HEK293 (cell line): ENCODE data around the gene TTC32.

Experiments
- CTCF ChIA-PET: fragments of 350-600 bp; formaldehyde crosslinking; extraction: SDS; loops from one replicate; lab custom pipeline; 2021; ENCODE audit warnings: antibody characterized with exemption; lab: Yijun Ruan, JAX
- POLR2A ChIA-PET: fragments of 300-600 bp; formaldehyde crosslinking; extraction: SDS; loops from one replicate; lab custom pipeline; 2020; ENCODE audit warnings: antibody characterized with exemption, inconsistent platforms; lab: Yijun Ruan, JAX
- H3K27ac ChIP-seq: fragments of 200-500 bp; sonication (Bioruptor generic); 2 replicates; pipeline ENCODE4 v1.5.1; 2014; ENCODE audit warnings: low read depth, low read length, control low read depth, inconsistent platforms; ENCODE audit errors: extremely low read depth
- H3K36me3 ChIP-seq, 2 experiments: fragments of 200-500 bp in 1 of 2; sonication (Bioruptor generic) in 1 of 2; 1 replicate in 1 of 2; 2 replicates in 1 of 2; pipeline ENCODE4 v1.5.1; 2014 to 2017; ENCODE audit warnings: inconsistent platforms in 2 of 2, low read length in 2 of 2; ENCODE audit not compliant: control insufficient read depth in 2 of 2, insufficient read depth in 1 of 2
- H3K4me1 ChIP-seq: fragments of 200-500 bp; sonication (Bioruptor generic); 2 replicates; pipeline ENCODE4 v1.5.1; 2014; ENCODE audit warnings: mild to moderate bottlenecking, low read length, inconsistent platforms; ENCODE audit not compliant: control insufficient read depth, insufficient read depth
- H3K4me3 ChIP-seq: 2 replicates; pipeline ENCODE4 v1.5.1; 2011; ENCODE audit warnings: low read depth, mild to moderate bottlenecking, control low read depth, low read length, moderate library complexity
- H3K9me3 ChIP-seq: fragments of 200-500 bp; sonication (Bioruptor generic); 2 replicates; pipeline ENCODE4 v1.5.1; 2014; ENCODE audit warnings: low read depth, low read length, inconsistent platforms; ENCODE audit not compliant: control insufficient read depth, insufficient read depth
- SP2 ChIP-seq: fragments of 450-650 bp; formaldehyde crosslinking; IDR thresholded peaks from 2 replicates; pipeline ENCODE4 v1.5.1; 2016; ENCODE audit warnings: missing biosample characterization, missing genetic modification characterization
- ZBTB7A ChIP-seq: fragments of 450-650 bp; formaldehyde crosslinking; IDR thresholded peaks from 2 replicates; pipeline ENCODE4 v1.5.1; 2016; ENCODE audit warnings: low read depth, missing biosample characterization, missing genetic modification characterization
- ZBTB8A ChIP-seq: fragments of 450-650 bp; formaldehyde crosslinking; IDR thresholded peaks from 2 replicates; pipeline ENCODE4 v1.5.1; 2016; ENCODE audit warnings: missing biosample characterization, missing genetic modification characterization
- ZFP41 ChIP-seq: fragments of 450-650 bp; formaldehyde crosslinking; IDR thresholded peaks from 2 replicates; pipeline ENCODE4 v1.5.1; 2016; ENCODE audit warnings: missing biosample characterization, missing genetic modification characterization, borderline replicate concordance
- ZNF138 ChIP-seq: fragments of 450-650 bp; formaldehyde crosslinking; IDR thresholded peaks from 2 replicates; pipeline ENCODE4 v1.5.1; 2016; ENCODE audit warnings: missing biosample characterization, missing genetic modification characterization, borderline replicate concordance
- ZNF146 ChIP-seq: fragments of 450-650 bp; formaldehyde crosslinking; IDR thresholded peaks from 2 replicates; pipeline ENCODE4 v1.5.1; 2016; ENCODE audit warnings: missing biosample characterization, missing genetic modification characterization
- ZNF174 ChIP-seq: fragments of 450-650 bp; formaldehyde crosslinking; IDR thresholded peaks from 2 replicates; pipeline ENCODE4 v1.5.0; 2017; ENCODE audit warnings: missing biosample characterization, mild to moderate bottlenecking, missing genetic modification characterization
- ZNF202 ChIP-seq: fragments of 450-650 bp; formaldehyde crosslinking; IDR thresholded peaks from 2 replicates; pipeline ENCODE4 v1.5.1; 2016; ENCODE audit warnings: missing biosample characterization, missing genetic modification characterization, borderline replicate concordance
- ZNF23 ChIP-seq: fragments of 450-650 bp; formaldehyde crosslinking; IDR thresholded peaks from 2 replicates; pipeline ENCODE4 v1.5.1; 2016; ENCODE audit warnings: missing biosample characterization, missing genetic modification characterization, borderline replicate concordance
- ZNF24 ChIP-seq: fragments of 450-650 bp; formaldehyde crosslinking; IDR thresholded peaks from 2 replicates; pipeline ENCODE4 v1.5.1; 2016; ENCODE audit warnings: missing biosample characterization, missing genetic modification characterization
- ZNF350 ChIP-seq: fragments of 450-650 bp; formaldehyde crosslinking; IDR thresholded peaks from 2 replicates; pipeline ENCODE4 v1.5.0; 2017; ENCODE audit warnings: missing biosample characterization, mild to moderate bottlenecking, missing genetic modification characterization
- ZNF37A ChIP-seq: fragments of 450-650 bp; IDR thresholded peaks from 2 replicates; pipeline ENCODE4 v1.5.1; 2018; ENCODE audit warnings: missing biosample characterization, missing genetic modification characterization
- ZNF571 ChIP-seq: fragments of 450-650 bp; formaldehyde crosslinking; IDR thresholded peaks from 2 replicates; pipeline ENCODE4 v1.5.0; 2017; ENCODE audit warnings: missing biosample characterization, missing genetic modification characterization
- ZNF623 ChIP-seq: fragments of 450-650 bp; formaldehyde crosslinking; IDR thresholded peaks from 2 replicates; pipeline ENCODE4 v1.5.1; 2016; ENCODE audit warnings: missing biosample characterization, missing genetic modification characterization
- ZNF629 ChIP-seq: fragments of 450-650 bp; formaldehyde crosslinking; IDR thresholded peaks from 2 replicates; pipeline ENCODE4 v1.5.1; 2017; ENCODE audit warnings: missing biosample characterization, missing genetic modification characterization
- ZNF747 ChIP-seq: fragments of 450-650 bp; formaldehyde crosslinking; IDR thresholded peaks from 2 replicates; pipeline ENCODE4 v1.5.1; 2016; ENCODE audit warnings: missing biosample characterization, missing genetic modification characterization
- ZNF76 ChIP-seq: fragments of 450-650 bp; formaldehyde crosslinking; IDR thresholded peaks from 2 replicates; pipeline ENCODE4; 2016; ENCODE audit warnings: low read depth, missing biosample characterization, missing genetic modification characterization, borderline replicate concordance
- ZNF837 ChIP-seq: fragments of 450-650 bp; formaldehyde crosslinking; IDR thresholded peaks from 2 replicates; pipeline ENCODE4 v1.5.1; 2016; ENCODE audit warnings: missing biosample characterization, missing genetic modification characterization
- TF ChIP-seq, protein P1 (sequence below): fragments of 450-650 bp; formaldehyde crosslinking; IDR thresholded peaks from 2 replicates; pipeline ENCODE4 v1.5.1; 2016; ENCODE audit warnings: missing biosample characterization, missing genetic modification characterization, borderline replicate concordance
- TF ChIP-seq, protein P2 (sequence below): fragments of 450-650 bp; formaldehyde crosslinking; IDR thresholded peaks from 2 replicates; pipeline ENCODE4 v1.5.1; 2017; ENCODE audit warnings: missing biosample characterization, missing genetic modification characterization
- TF ChIP-seq, protein P3 (sequence below): fragments of 450-650 bp; formaldehyde crosslinking; IDR thresholded peaks from 2 replicates; pipeline ENCODE4 v1.5.1; 2017; ENCODE audit warnings: missing biosample characterization, missing genetic modification characterization
- TF ChIP-seq, protein P4 (sequence below): fragments of 450-650 bp; formaldehyde crosslinking; IDR thresholded peaks from 2 replicates; pipeline ENCODE4 v1.5.1; 2016; ENCODE audit warnings: missing biosample characterization, missing genetic modification characterization

The TTC32 gene

DNA sequence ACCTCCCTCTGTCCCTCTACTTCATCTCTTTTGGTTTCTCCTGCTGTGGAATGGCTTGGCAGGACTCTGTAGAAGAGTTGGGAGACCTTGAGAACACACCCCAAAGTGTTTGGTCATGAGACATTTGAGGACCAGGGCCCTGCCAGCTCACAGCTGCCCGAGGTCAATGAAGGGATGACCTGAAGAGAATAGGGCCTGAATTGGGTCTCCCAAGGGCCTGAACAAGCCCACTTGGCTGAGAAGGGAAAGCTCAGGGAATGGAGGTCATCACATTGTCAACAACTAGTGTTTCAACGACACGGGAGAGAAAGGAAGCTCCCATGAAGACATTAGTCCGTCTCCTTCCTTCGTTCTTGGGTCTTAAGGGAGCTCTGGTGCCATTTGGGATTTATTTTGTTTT, 52.8 kb downstream of the TTC32 start (continued):
- TF ChIP-seq ZNF747 = no peak
- TF ChIP-seq SP2 (tag by site-specific recombination) = no peak
- TF ChIP-seq ZNF138 (tag by site-specific recombination) = no peak
- TF ChIP-seq ZBTB7A (tag by site-specific recombination) = no peak
- TF ChIP-seq, protein P1, sequence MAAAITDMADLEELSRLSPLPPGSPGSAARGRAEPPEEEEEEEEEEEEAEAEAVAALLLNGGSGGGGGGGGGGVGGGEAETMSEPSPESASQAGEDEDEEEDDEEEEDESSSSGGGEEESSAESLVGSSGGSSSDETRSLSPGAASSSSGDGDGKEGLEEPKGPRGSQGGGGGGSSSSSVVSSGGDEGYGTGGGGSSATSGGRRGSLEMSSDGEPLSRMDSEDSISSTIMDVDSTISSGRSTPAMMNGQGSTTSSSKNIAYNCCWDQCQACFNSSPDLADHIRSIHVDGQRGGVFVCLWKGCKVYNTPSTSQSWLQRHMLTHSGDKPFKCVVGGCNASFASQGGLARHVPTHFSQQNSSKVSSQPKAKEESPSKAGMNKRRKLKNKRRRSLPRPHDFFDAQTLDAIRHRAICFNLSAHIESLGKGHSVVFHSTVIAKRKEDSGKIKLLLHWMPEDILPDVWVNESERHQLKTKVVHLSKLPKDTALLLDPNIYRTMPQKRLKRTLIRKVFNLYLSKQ (tag by site-specific recombination) = no peak
- TF ChIP-seq ZNF623 (tag by site-specific recombination) = no peak
- TF ChIP-seq ZNF571 (tag by site-specific recombination) = no peak
- TF ChIP-seq, protein P2, sequence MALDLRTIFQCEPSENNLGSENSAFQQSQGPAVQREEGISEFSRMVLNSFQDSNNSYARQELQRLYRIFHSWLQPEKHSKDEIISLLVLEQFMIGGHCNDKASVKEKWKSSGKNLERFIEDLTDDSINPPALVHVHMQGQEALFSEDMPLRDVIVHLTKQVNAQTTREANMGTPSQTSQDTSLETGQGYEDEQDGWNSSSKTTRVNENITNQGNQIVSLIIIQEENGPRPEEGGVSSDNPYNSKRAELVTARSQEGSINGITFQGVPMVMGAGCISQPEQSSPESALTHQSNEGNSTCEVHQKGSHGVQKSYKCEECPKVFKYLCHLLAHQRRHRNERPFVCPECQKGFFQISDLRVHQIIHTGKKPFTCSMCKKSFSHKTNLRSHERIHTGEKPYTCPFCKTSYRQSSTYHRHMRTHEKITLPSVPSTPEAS = no peak

DNA sequence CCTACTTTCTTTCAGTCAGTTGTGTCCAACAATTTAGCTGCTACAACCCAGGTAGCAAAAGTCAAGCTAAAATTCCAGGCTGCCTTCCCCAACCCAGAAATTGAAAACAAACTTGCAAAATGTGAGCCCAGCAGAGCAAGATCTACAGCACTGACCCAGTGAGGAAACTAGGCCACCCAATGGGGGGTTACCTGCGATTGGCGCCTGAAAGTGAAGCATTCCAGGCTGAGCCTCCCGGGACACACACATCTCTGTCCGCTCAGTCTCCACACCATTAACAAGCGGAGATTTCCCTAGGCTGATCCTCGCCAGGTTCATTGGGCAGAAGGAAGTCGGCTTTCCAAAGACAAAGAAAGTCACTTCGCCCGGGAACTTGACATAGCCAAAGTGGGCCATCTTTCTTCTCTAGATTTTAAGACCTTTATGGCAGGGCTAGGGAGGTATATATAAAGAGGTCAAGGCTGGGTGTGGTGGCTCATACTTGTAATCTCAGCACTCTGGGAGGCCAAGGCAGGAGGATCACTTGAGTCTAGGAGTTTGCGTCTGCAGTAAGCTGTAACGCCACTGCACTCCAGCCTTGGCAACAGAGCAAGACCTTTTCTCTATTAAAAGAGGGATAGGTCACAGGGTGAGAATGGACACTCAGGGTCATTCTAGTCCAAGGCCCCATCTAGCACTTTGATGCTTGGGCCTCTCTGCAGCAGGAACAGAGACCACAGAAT, 53.6 kb downstream of the TTC32 start:
- POLR2A ChIA-PET = no interaction called here

DNA sequence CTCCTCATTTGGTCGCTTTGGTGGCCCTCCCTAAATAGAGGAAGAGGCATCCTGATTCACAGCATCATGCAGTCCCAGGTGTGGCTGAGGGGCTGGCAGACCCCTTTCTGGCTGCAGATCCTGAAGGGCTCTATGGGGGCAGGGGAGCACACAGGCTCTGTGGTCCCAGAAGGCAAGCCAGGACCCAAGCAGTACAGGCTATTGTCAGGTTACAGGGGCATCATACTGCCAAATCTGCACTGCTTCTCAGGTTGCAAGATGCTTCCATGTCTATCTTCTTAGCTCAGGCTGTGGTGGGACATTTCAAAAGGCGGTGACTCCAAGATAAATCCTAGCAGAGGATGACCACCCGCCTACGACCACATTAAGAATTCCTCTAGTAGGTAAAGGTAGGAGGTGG, 54.3 kb downstream of the TTC32 start:
- Histone ChIP-seq H3K4me3 (no peak overlapping the region), H3K4me1 (no peaks in the 10 kb centered on the region), H3K36me3 (no peaks in the 10 kb centered on the region), H3K9me3 (no peaks in the 10 kb centered on the region), H3K27ac (no peak overlapping the region)
- TF ChIP-seq, protein P3, sequence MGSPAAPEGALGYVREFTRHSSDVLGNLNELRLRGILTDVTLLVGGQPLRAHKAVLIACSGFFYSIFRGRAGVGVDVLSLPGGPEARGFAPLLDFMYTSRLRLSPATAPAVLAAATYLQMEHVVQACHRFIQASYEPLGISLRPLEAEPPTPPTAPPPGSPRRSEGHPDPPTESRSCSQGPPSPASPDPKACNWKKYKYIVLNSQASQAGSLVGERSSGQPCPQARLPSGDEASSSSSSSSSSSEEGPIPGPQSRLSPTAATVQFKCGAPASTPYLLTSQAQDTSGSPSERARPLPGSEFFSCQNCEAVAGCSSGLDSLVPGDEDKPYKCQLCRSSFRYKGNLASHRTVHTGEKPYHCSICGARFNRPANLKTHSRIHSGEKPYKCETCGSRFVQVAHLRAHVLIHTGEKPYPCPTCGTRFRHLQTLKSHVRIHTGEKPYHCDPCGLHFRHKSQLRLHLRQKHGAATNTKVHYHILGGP (tag by site-specific recombination) = no peak
- TF ChIP-seq ZNF350 (tag by site-specific recombination) = no peak
- TF ChIP-seq ZBTB8A = no peak
- TF ChIP-seq ZFP41 (tag by site-specific recombination) = no peak
- no peak for TF ChIP-seq ZNF837 (tag by site-specific recombination)
- TF ChIP-seq, protein P4, sequence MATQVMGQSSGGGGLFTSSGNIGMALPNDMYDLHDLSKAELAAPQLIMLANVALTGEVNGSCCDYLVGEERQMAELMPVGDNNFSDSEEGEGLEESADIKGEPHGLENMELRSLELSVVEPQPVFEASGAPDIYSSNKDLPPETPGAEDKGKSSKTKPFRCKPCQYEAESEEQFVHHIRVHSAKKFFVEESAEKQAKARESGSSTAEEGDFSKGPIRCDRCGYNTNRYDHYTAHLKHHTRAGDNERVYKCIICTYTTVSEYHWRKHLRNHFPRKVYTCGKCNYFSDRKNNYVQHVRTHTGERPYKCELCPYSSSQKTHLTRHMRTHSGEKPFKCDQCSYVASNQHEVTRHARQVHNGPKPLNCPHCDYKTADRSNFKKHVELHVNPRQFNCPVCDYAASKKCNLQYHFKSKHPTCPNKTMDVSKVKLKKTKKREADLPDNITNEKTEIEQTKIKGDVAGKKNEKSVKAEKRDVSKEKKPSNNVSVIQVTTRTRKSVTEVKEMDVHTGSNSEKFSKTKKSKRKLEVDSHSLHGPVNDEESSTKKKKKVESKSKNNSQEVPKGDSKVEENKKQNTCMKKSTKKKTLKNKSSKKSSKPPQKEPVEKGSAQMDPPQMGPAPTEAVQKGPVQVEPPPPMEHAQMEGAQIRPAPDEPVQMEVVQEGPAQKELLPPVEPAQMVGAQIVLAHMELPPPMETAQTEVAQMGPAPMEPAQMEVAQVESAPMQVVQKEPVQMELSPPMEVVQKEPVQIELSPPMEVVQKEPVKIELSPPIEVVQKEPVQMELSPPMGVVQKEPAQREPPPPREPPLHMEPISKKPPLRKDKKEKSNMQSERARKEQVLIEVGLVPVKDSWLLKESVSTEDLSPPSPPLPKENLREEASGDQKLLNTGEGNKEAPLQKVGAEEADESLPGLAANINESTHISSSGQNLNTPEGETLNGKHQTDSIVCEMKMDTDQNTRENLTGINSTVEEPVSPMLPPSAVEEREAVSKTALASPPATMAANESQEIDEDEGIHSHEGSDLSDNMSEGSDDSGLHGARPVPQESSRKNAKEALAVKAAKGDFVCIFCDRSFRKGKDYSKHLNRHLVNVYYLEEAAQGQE (tag by site-specific recombination) = no peak
- TF ChIP-seq ZNF146 = no peak
- TF ChIP-seq ZNF202 (tag by site-specific recombination) = no peak
- TF ChIP-seq ZNF37A (tag by site-specific recombination) = no peak
- TF ChIP-seq ZNF24 (tag by site-specific recombination) = no peak
- CTCF ChIA-PET = interaction anchor here (0.6 kb wide), 2 partner anchors 204 to 706 kb away, joined by 3 read pairs; no protein-coding TSS in a partner anchor
- POLR2A ChIA-PET = no interaction called here

More for the DNA sequence above, 53.6 kb downstream of the TTC32 start:
- Histone ChIP-seq H3K4me3 (no peak overlapping the region), H3K36me3 (no peaks in the 10 kb centered on the region), H3K9me3 (no peaks in the 10 kb centered on the region), H3K4me1 (no peaks in the 10 kb centered on the region), H3K27ac (no peak overlapping the region)
- CTCF ChIA-PET = interaction anchor here (0.6 kb wide), 2 partner anchors 205 to 707 kb away, joined by 3 read pairs; no protein-coding TSS in a partner anchor
- TF ChIP-seq ZNF23 (tag by site-specific recombination) (no peak), ZNF76 (tag by site-specific recombination) (no peak), ZNF174 (tag by site-specific recombination) (no peak), ZNF629 (no peak)
